ENCODE data around the gene CEP57L1. TPM values are rescaled to one million over a fixed set of nuclear protein-coding genes. Genes with fewer than 3 reads are reported as not detected.
A peak's percentile ranks its signal among the peaks of the same experiment; 100 is the strongest.

Gene CEP57L1
- total RNA-seq, 1 donor from 2014 or later = 22.7 TPM

DNA sequence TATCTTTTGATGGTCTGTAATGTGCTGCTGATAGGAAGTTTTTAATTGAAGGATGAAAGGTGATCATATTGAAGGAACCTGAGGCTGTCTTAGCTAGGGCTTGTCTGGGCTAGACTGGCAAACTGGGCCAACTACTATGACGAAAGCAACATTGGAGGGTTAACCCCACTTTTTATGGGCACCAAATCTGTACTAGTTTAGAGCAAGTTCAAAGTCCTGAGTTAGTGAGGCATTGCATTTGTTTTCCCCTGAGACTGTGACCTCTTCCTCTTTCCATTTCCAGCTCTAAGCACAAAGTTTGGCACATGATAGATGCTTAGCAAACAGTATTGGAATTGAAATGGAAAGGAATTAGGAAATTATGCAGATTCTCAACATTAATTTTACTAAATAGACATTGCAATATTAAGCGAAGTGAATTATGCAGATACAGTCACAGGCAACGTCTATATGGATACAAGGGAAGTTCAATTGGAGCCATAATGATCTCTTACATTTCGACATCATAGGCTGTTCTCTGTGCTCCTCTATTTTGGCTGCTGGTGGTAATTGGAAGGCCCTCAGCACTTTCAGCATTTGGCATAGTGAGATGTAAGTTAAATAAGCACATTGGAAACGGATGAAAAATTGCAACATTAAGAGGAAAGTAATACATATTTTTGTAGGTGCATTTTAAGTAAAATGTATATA, 22.2 kb downstream of the CEP57L1 start:
- DNase-seq = no peak
- Mint-ChIP-seq H3K36me3 (ENCODE audit: unreplicated experiment) (no peaks in the 10 kb centered on the region), H3K9me3 (ENCODE audit: unreplicated experiment) (no peaks in the 10 kb centered on the region), H3K4me1 (ENCODE audit: low read depth, unreplicated experiment) (peaks cover 18% of the 10 kb centered on the region), H3K27ac (ENCODE audit: unreplicated experiment) (no peak overlapping the region), H3K27me3 (ENCODE audit: unreplicated experiment) (peaks cover 2% of the 10 kb centered on the region), H3K4me3 (ENCODE audit: unreplicated experiment) (no peak overlapping the region)
- TF ChIP-seq CTCF (IDR thresholded peaks at IDR 0.05; ENCODE audit: partially characterized antibody, unreplicated experiment) = no peak

DNA sequence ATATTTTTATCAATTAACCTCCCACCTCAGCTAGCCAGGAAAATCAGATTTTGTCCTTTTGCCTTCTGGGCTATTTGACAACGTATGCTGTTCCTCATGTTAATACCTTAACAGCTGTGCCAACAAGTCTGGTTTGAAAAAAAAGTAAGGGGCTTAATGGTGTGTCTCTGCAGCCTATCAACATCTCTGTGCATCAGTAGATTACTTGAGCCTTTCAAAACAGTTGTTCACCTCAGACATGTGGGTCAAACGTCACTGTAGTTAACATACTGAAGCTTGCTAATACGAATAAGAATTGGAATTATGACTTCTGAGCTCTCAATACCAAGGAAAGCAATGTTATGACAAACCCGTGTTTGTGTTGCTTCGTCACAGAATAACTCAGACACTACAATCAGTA, 23.0 kb downstream of the CEP57L1 start:
- Mint-ChIP-seq H3K27me3 (ENCODE audit: unreplicated experiment) (peaks cover 2% of the 10 kb centered on the region), H3K9me3 (ENCODE audit: unreplicated experiment) (no peaks in the 10 kb centered on the region), H3K27ac (ENCODE audit: unreplicated experiment) (peak overlapping the region; percentile 8), H3K4me1 (ENCODE audit: low read depth, unreplicated experiment) (peaks cover 18% of the 10 kb centered on the region), H3K36me3 (ENCODE audit: unreplicated experiment) (no peaks in the 10 kb centered on the region), H3K4me3 (ENCODE audit: unreplicated experiment) (no peak overlapping the region)
- DNase-seq = no peak
- TF ChIP-seq CTCF (IDR thresholded peaks at IDR 0.05; ENCODE audit: partially characterized antibody, unreplicated experiment) = no peak

GRCh38 chr6:109118871-109119354, 23.6 kb downstream of the CEP57L1 start:
- Mint-ChIP-seq H3K36me3 (ENCODE audit: unreplicated experiment) (no peaks in the 10 kb centered on the region), H3K4me1 (ENCODE audit: low read depth, unreplicated experiment) (peaks cover 18% of the 10 kb centered on the region), H3K27ac (ENCODE audit: unreplicated experiment) (peak overlapping the region; percentile 8), H3K9me3 (ENCODE audit: unreplicated experiment) (no peaks in the 10 kb centered on the region), H3K4me3 (ENCODE audit: unreplicated experiment) (no peak overlapping the region), H3K27me3 (ENCODE audit: unreplicated experiment) (peaks cover 2% of the 10 kb centered on the region)
- no peak for TF ChIP-seq CTCF (IDR thresholded peaks at IDR 0.05; ENCODE audit: partially characterized antibody, unreplicated experiment)
- DNase-seq = no peak

DNA sequence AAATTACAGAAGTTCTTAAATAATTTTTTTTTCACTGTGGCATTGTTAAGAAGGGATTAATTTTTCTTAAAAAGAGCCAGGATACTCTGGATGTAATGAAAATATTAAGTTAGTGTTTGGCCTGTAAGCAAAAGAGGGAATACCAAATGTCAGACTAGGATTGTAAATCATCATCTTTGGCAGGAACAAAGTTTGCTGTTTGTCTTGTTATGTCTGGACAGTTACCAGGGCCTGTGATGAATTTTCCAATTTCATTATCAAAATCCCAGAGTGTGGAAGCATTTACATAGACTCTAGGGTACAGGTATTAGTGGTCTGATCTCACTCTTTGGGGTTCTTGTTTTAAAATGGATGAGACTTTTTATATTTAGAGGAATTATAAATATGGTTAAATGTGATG, 26.1 kb downstream of the CEP57L1 start:
- no peak for DNase-seq
- no peak overlapping the region for H3K27ac Mint-ChIP-seq (ENCODE audit: unreplicated experiment)
- no peaks in the 10 kb centered on the region for H3K36me3 Mint-ChIP-seq (ENCODE audit: unreplicated experiment)
- peaks cover 2% of the 10 kb centered on the region for H3K27me3 Mint-ChIP-seq (ENCODE audit: unreplicated experiment)
- H3K4me1 Mint-ChIP-seq (ENCODE audit: low read depth, unreplicated experiment) = peaks cover 18% of the 10 kb centered on the region
- H3K9me3 Mint-ChIP-seq (ENCODE audit: unreplicated experiment) = no peaks in the 10 kb centered on the region
- no peak for TF ChIP-seq CTCF (IDR thresholded peaks at IDR 0.05; ENCODE audit: partially characterized antibody, unreplicated experiment)
- H3K4me3 Mint-ChIP-seq (ENCODE audit: unreplicated experiment) = no peak overlapping the region

- peaks cover 2% of the 10 kb centered on the region for H3K9me3 Mint-ChIP-seq (ENCODE audit: unreplicated experiment)
Measured at GRCh38 chr6:109124219-109124618, 28.9 kb downstream of the CEP57L1 start.

More at GRCh38 chr6:109124219-109124618, 28.9 kb downstream of the CEP57L1 start:
- TF ChIP-seq CTCF (IDR thresholded peaks at IDR 0.05; ENCODE audit: partially characterized antibody, unreplicated experiment) = no peak
- Mint-ChIP-seq H3K27me3 (ENCODE audit: unreplicated experiment) (peaks cover under 1% of the 10 kb centered on the region), H3K4me3 (ENCODE audit: unreplicated experiment) (no peak overlapping the region), H3K4me1 (ENCODE audit: low read depth, unreplicated experiment) (peaks cover 3% of the 10 kb centered on the region), H3K36me3 (ENCODE audit: unreplicated experiment) (no peaks in the 10 kb centered on the region), H3K27ac (ENCODE audit: unreplicated experiment) (no peak overlapping the region)
- no peak for DNase-seq
